Measurements from ENCODE around the gene PFKM. TPM values are rescaled to one million over a fixed set of nuclear protein-coding genes. Genes with fewer than 3 reads are reported as not detected.

Gene PFKM
- total and polyA plus RNA-seq, 2 of the 4 experiments (the other 2 are of a cell fraction), result 56.7 to 82.6 TPM

DNA sequence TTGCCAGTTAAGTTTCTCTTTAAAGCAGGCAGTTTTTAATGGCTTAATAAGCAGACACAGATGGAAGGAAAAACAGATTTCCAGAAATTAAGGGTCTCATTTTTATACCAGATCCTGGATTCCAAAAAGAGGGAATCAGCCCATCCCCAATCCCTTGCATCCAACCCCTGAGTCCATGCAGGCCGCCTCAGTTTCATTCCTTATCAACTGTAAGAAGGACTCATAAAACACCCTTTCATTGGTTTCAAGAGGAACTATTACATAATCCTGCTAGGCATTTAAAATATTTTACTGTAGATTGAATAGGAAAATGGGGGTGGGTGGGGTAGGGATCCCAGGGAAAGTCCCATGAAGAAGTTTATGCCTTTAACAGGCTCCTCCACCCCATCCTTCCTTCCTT, 73.7 kb downstream of the PFKM start:
- Histone ChIP-seq H2AFZ (replicated peaks; ENCODE audit: low read length, poor library complexity) (no peak overlapping the region), H3K9me1 (ENCODE audit: insufficient read depth, low read length) (peaks cover 3% of the 10 kb centered on the region; the same call in 1 of the 2 replicates), H3K36me3 (ENCODE audit: control insufficient read depth, insufficient read depth, low read length) (no peaks in the 10 kb centered on the region), H4K5ac (ENCODE audit: low read depth, low read length) (no peak overlapping the region), H2BK20ac (ENCODE audit: low read depth, low read length) (no peak overlapping the region), H3K18ac (ENCODE audit: low read depth, low read length) (no peak overlapping the region), H4K20me1 (ENCODE audit: insufficient read depth, low read length) (no peaks in the 10 kb centered on the region), H3K4me3 (ENCODE audit: insufficient read depth, low read depth, low read length) (no peak overlapping the region), H3K23ac (ENCODE audit: low read depth, low read length) (no peak overlapping the region), H2BK120ac (ENCODE audit: low read depth, low read length) (no peak overlapping the region), H2BK15ac (ENCODE audit: low read depth, low read length) (no peak overlapping the region), H3K4me1 (ENCODE audit: control insufficient read depth, insufficient read depth, low read length) (no peaks in the 10 kb centered on the region), H4K8ac (ENCODE audit: low read depth in 2 of 2, low read length in 2 of 2) (no peak overlapping the region), H2BK5ac (ENCODE audit: low read depth, low read length, poor library complexity, severe bottlenecking) (no peak overlapping the region), H2AK5ac (ENCODE audit: low read depth, low read length) (no peak overlapping the region), H3K14ac (replicated peaks; ENCODE audit: low read depth, low read length) (no peak overlapping the region), H2AK9ac (replicated peaks; ENCODE audit: low read depth, low read length, poor library complexity) (no peak overlapping the region), H3K9ac (ENCODE audit: low read depth, low read length) (no peak overlapping the region), H3K27me3 (ENCODE audit: control insufficient read depth, insufficient read depth, low read length) (peaks cover 22% of the 10 kb centered on the region), H4K91ac (ENCODE audit: insufficient read depth, low read depth, low read length) (no peak overlapping the region), H3K79me1 (ENCODE audit: low read depth in 1 of 2, low read length in 2 of 2) (no peaks in the 10 kb centered on the region), H3K4me2 (ENCODE audit: low read depth, low read length) (no peak overlapping the region), H3K4ac (ENCODE audit: low read depth, low read length) (no peak overlapping the region), H3K9me3 (ENCODE audit: control insufficient read depth, insufficient read depth, low read length) (no peaks in the 10 kb centered on the region), H3K56ac (ENCODE audit: extremely low read depth, insufficient read depth, low read length) (no peak overlapping the region), H3K27ac (ENCODE audit: insufficient read depth, low read length) (no peak overlapping the region)
- BruUV-seq (replicated peaks), result no TSS peak
- CTCF ChIA-PET, result no interaction called here
- dilution Hi-C loops (cut with HindIII; ENCODE audit: low sequenced_read_pairs, unreplicated experiment), result no loop called here
- ATAC-seq (ENCODE audit: low read depth) (no peak), DNase-seq (no peak)
- TF ChIP-seq, protein P1, sequence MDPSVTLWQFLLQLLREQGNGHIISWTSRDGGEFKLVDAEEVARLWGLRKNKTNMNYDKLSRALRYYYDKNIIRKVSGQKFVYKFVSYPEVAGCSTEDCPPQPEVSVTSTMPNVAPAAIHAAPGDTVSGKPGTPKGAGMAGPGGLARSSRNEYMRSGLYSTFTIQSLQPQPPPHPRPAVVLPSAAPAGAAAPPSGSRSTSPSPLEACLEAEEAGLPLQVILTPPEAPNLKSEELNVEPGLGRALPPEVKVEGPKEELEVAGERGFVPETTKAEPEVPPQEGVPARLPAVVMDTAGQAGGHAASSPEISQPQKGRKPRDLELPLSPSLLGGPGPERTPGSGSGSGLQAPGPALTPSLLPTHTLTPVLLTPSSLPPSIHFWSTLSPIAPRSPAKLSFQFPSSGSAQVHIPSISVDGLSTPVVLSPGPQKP (IDR thresholded peaks at IDR 0.05; ENCODE audit: borderline replicate concordance, low read depth, low read length), result no peak
- TF ChIP-seq RCOR1 (IDR thresholded peaks at IDR 0.05; ENCODE audit: insufficient replicate concordance, low read length), result no peak
- TF ChIP-seq MXI1 (IDR thresholded peaks at IDR 0.05; ENCODE audit: borderline replicate concordance, low read depth, low read length), result no peak
- TF ChIP-seq RAD21 (IDR thresholded peaks at IDR 0.05; ENCODE audit: low read length), result no peak
- TF ChIP-seq NFE2L2 (IDR thresholded peaks at IDR 0.05; ENCODE audit: low read depth, low read length), result no peak
- TF ChIP-seq FOS (IDR thresholded peaks at IDR 0.05; ENCODE audit: low read depth, low read length), result no peak
- in situ Hi-C loops (cut with MboI; ENCODE audit: low sequenced_read_pairs), result no loop called here
- intact Hi-C loops (cut with micrococcal nuclease), result no loop called here
- no CpG with 5 or more reads among the region's 1 CpG for WGBS, 2 experiments (ENCODE audit: extremely low coverage in 2 of 2, insufficient read length in 1 of 2)
- POLR2A ChIA-PET (ENCODE audit: unreplicated experiment), result no interaction called here
